Heart left ventricle (tissue), 13 donors: ENCODE results near the gene KRT39.

ENCODE experiments used
- POLR2A ChIP-seq, 2 donors: fragments of 450-650 bp; IDR thresholded peaks; one replicate each; pipeline ENCODE4 v1.6.1; 2017; ENCODE audit warnings: antibody characterized with exemption in 2 of 2, mild to moderate bottlenecking in 2 of 2, moderate library complexity in 2 of 2
- TF ChIP-seq, protein P1 (sequence below), 12 donors: fragments of 200-600 bp; sonication (generic) in 4 of 12; IDR thresholded peaks; one replicate each; pipeline versions ENCODE4 v1.5.0 to v1.8.0; 2018 to 2022; ENCODE audit warnings: antibody characterized with exemption in 12 of 12, mild to moderate bottlenecking in 5 of 12
- donor health status: ischemic (EF 13 %, LVEDD 7.1; RV severe dilation, severe dysfunction).
- donor health status: DM: no; HTN: yes; CAD: no.
- donor health status: DM: no; HTN: no; CAD: no.
- donor health status: ischemic (EF 25% LVEDD 6.9; RV normal size, moderate dysfunction).
- donor health status: ischemic (EF 25% LVEDD 5.7; RV mildly dilated, moderate dysfunction).
- donor health status: ischemic (EF 35%, LVEDD 5.7; RV mildly dilated, moderate dysfunction).
- donor health status: nonischemic (EF 11% LVEDD 7.7; RV severe dilation, severe dysfunction).
- donor health status: DM: yes; HTN: yes; CAD: no.
- donor health status: PGD.
- donor health status: ischemic (EF 29% LVEDD 5.4; RV normal size, mild dysfunction).
- donor health status: nonischemic (EF 23%, LVEDD 6.1; RV moderate dilation, normal function).

DNA sequence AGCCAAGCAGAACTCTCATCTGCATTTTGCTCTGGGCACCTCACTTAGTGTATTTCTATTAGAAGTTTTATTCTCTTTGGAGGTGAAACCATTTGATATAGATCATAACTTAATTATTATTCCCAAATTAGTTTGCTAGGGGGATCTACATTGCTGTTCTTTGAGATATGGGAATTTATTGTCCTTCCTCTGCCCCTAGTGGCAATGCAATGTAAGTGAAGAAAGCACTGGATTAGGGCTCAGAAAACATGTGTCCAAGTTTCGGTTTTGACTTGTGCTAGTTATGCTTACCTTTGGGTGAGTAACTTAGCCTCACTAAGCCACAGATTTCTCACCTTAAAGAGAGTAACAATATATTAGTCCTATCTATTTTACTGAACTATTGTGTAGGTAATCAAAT lies 2.9 kb downstream of the KRT39 start:
- TF ChIP-seq, protein P1, sequence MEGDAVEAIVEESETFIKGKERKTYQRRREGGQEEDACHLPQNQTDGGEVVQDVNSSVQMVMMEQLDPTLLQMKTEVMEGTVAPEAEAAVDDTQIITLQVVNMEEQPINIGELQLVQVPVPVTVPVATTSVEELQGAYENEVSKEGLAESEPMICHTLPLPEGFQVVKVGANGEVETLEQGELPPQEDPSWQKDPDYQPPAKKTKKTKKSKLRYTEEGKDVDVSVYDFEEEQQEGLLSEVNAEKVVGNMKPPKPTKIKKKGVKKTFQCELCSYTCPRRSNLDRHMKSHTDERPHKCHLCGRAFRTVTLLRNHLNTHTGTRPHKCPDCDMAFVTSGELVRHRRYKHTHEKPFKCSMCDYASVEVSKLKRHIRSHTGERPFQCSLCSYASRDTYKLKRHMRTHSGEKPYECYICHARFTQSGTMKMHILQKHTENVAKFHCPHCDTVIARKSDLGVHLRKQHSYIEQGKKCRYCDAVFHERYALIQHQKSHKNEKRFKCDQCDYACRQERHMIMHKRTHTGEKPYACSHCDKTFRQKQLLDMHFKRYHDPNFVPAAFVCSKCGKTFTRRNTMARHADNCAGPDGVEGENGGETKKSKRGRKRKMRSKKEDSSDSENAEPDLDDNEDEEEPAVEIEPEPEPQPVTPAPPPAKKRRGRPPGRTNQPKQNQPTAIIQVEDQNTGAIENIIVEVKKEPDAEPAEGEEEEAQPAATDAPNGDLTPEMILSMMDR (IDR thresholded peaks at IDR 0.05) = peak; percentile 20 to 67 (median 48)
- TF ChIP-seq POLR2A (IDR thresholded peaks at IDR 0.05) = no peak
